GM19238 (cell line): Measurements from ENCODE around the gene BBX.

Experiments used
- DNase-seq: peaks from one replicate; pipeline ENCODE4 v3.0.0; 2011; ENCODE audit warnings: low spot score; ENCODE audit not compliant: insufficient read length

BBX gene

DNA sequence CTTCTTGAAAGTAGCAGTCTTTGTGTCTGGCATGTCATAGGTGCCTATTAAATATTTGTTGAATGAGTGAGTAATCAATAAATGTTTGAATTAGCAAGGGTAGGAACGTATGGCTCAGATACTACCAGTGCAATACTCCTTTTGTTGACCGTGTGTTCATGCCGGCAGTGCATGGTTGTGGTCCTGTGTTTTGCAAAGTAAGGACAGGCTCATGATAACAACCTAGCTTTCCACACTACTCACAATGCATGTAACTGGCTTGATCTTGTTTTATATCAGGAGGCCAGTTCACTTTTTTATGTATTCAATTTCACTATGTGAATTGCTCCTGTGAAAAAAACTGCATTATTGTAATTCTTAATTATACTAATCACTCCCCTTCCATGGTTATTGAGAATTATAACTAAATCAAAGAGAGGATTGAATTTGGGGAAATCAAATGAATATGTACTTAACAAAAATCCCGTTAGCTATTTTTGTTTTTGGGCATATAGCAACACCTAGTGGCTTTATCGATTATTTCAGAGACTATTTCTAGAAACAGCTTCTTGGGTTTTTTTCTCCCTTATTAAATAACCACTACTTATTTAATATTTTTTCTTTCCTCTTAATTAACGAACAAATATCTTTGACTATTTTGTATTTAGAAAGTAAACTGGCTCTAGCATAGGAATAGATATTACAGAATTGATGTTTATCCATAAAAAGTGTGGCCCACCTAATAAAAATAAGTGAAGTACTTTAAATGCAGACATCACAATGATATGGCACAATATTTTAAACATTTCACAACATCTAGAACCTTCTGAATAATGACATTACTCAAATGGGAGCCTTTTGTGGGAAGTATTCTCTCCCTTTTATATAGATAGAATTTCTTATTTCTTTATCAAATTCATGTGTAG lies 218.5 kb downstream of the BBX start:
- DNase-seq: no peak

DNA sequence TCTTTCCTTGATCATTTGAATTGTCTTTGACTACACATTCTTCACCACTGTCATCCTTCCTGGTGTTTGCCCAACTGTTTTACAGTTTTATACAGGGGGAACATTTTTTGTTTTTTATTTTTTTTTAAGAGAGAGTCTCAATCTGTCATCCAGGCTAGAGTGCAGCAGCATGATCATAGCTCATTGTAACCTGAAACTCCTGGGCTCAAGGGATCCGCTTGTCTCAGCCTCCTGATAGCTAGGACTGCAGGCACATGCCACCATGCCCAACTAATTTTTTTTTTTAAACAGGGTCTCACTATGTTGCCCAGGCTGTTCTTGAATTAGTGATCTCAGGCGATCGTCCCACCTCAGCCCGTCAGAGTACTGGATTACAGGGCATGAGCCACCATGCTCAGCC lies 222.6 kb downstream of the BBX start:
- no peak for DNase-seq

- DNase-seq: no peak
These were observed 229.6 kb downstream of the BBX start for GRCh38 chr3:107752202-107752990.

DNA sequence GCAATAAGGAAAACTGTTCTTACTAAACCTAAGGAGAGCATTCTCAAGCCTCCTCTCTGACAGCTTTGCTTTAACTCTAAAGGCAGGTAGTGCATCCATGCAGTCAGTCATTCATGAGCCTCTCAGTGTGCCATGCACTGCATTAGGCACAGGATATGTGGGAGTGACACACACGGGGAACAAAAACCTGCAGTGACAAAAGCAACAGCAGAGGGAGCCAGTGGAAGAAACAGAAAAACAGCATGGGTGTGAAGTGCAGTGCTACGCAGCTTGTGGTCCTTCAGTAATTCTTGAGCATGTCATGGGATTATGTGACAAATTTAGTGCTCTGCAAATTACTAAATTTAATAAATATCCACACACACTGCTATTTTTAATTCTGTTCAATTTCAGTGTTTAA lies 230.7 kb downstream of the BBX start:
- no peak for DNase-seq

DNA sequence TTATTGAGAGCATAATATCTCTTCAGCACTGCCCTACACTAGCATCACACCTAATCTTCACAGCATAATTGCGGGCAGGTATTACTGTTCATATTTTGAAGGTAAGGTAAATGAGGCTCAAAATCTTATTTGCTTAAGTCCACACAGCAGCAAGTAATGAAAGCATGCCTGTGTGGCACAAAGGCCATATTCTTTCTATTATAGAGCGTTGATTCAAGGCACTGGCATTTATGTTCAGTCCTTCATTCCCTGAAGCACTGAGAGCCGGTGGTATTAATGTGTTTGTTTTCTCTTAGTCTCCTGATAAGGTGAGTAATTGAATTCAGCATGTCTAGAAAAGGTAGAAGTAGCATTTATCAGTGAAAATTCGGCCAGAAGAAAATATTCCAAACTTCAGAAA lies 231.2 kb downstream of the BBX start:
- DNase-seq: no peak

DNA sequence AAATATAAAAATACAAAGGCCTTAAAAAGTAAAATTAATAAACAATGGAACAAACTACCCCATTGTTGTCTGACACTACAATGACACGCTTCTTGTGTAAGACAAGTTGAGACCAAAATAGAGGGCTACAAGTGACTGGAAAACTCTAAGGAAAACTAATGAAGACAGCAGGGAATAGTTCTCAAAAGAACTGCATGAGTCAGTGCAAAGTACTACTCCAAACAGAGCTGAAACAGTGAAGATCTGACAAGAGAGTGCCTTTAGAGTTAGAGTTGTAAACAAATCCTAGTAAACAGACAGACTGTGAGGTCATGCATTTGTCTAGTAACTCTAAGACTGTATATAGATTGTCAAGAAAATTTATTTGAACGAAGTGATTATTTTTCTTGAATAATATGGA lies 233.9 kb downstream of the BBX start:
- DNase-seq: no peak

- no peak for DNase-seq
These were observed 234.4 kb downstream of the BBX start for GRCh38 chr3:107757140-107757539.

- DNase-seq: no peak
These were observed 237.4 kb downstream of the BBX start for GRCh38 chr3:107760144-107760543.

- DNase-seq: no peak
These were observed 238.6 kb downstream of the BBX start for GRCh38 chr3:107761391-107761790.

GRCh38 chr3:107765524-107765923 lies 242.8 kb downstream of the BBX start:
- no peak for DNase-seq

DNA sequence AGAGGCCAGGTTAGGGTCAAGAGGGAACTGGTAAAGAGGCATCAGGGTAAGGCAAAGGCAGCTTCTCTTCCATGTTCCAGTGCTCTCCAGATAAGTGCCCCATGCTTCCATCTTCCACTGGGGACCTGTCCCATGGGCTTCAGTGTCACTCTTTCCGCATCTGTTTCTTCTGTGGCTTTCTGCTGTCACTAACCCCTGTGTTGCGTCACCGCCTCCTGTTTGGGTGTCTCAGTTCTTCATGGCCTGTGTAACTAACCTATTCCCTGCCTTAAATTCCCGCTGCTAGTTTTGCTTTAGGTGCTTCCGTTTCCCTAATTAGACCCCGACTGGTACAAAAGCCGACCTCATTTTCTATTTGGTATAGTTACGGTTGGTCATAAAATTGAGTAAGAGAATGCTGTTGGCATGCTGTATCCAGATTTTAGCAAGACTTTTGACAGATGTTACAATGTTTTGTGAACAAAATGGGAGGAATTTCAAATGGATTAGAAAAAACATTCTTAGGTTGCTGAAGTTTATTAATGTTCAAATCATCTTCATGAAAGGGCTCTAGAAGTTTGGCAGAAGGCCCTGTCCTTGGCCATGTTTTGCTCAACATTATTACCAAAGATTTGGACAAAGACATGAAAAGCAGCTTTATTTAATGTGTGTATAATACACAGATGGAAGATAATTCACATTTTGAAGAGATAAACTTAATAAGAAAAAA lies 245.3 kb downstream of the BBX start:
- no peak for DNase-seq

DNA sequence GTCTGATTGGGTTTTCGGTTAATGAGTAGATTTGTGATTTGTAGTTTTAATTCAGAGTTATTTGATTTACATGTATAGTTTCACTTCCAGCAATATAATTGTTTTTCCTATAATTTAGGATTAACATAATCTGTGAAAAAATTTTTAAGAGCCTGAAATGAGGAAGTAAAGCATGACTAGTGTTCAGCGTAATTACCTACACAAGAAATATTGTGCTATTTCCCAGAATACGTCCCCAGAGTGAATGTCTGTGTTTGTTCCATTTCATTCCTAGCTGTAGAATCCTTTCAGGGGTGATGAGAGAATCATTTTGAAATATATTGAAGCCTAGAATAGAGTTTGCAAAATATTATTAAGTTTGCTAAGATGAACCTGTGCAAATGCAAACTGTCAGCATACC lies 247.1 kb downstream of the BBX start:
- no peak for DNase-seq

- DNase-seq: no peak
These were observed 249.3 kb downstream of the BBX start for GRCh38 chr3:107772016-107772415.

GRCh38 chr3:107775974-107776373 lies 253.2 kb downstream of the BBX start:
- no peak for DNase-seq

- no peak for DNase-seq
These were observed 258.5 kb downstream of the BBX start for GRCh38 chr3:107781253-107781652.

DNA sequence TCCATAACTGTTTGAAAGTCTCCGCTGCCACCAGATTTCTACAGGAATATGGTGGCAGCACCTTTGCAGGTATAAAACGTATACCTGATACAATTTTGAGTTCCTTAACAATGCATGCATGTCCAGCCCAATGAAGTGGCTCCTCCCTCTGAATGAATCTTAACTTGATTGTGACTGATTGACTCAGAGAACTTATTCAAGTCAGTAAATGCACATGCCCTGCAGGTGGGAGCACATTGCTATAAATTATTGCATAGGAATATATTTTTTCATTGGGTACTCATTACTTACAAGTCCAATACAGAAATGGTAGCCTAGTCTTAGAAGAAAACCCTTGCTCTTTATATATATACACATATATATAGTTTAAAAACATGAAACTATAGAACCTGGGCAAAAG lies 259.3 kb downstream of the BBX start:
- DNase-seq: no peak

DNA sequence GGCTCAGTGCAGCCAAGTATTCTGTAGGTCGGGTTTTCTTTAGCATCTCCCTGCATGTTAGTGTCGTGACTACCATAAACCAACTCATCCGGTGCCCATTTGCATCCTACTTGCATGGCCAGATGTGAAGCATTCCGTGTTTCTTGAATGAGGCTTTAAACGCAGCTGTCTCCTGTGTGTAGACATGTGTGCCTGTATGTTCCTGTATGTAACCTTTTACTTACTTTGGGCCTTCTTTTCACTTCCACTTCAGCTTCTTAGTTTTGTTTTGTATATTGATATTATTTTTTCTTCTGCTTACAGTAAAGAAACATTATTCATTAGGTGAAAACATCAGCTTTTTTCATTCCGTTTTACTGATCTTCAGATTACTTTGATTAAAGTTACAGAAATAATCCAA lies 267.9 kb downstream of the BBX start:
- DNase-seq: no peak

GRCh38 chr3:107791027-107791426 lies 268.3 kb downstream of the BBX start:
- no peak for DNase-seq

DNA sequence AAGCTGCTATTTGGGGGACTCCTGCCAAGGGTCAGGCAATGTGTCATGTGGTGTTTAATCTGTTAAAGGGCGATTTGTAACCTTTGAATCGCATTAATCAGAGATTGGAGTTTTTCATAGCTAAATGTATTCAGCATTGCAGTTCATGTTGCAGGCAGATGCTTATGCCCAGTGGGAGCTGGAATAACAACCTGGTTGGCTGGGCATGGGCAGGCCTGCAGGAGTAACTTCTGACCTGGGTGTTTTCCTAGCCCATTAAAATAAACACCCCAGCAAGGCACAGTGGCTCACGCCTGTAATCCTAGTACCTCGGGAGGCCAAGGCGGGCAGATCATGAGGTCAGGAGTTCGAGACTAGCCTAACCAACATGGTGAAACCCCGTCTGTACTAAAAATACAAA lies 268.7 kb downstream of the BBX start:
- DNase-seq: no peak

GRCh38 chr3:107794664-107795443 lies 272.1 kb downstream of the BBX start:
- no peak for DNase-seq

GRCh38 chr3:107795514-107796094 lies 272.8 kb downstream of the BBX start:
- DNase-seq: no peak
